ENCODE results near the gene CHERP. TPM values are rescaled to one million over a fixed set of nuclear protein-coding genes. Genes with fewer than 3 reads are reported as not detected.
A peak's percentile ranks its signal among the peaks of the same experiment; 100 is the strongest.

The CHERP gene
- total and polyA plus RNA-seq, 2 experiments from 2014 or later: 31.6 to 41.2 TPM

- Mint-ChIP-seq H3K27ac (no peak overlapping the region), H3K4me3 (peak overlapping the region; percentile 91; the same call in 1 of the 3 replicates), H3K36me3 (ENCODE audit: low read depth) (peaks cover 6% of the 10 kb centered on the region; the same call in 2 of the 3 replicates), H3K9me3 (no peaks in the 10 kb centered on the region), H3K4me1 (peaks cover 6% of the 10 kb centered on the region), H3K27me3 (ENCODE audit: insufficient read depth, low read depth, poor library complexity) (no peaks in the 10 kb centered on the region)
- Histone ChIP-seq H3K79me2 (replicated peaks; ENCODE audit: insufficient read depth) (peaks cover 7% of the 10 kb centered on the region; the same call in 1 of the 2 replicates), H2AFZ (no peak overlapping the region), H3K4me1 (ENCODE audit: insufficient read depth) (peaks cover 5% of the 10 kb centered on the region; the same call in 1 of the 2 replicates), H3K27ac (ENCODE audit: low read depth) (no peak overlapping the region), H3K27me3 (ENCODE audit: insufficient read depth) (no peaks in the 10 kb centered on the region), H3K9me2 (ENCODE audit: insufficient read depth) (no peaks in the 10 kb centered on the region), H3K36me3 (ENCODE audit: insufficient read depth) (no peaks in the 10 kb centered on the region), H3K4me2 (no peak overlapping the region), H4K20me1 (replicated peaks; ENCODE audit: insufficient read depth) (no peaks in the 10 kb centered on the region), H3F3A (replicated peaks; ENCODE audit: low read depth) (0 out of 2 replicates have a peak, but pooled peaks cover 2% of the 10 kb centered on the region), H3K4me3 (no peak overlapping the region)
- ATAC-seq (no peak), DNase-seq (ENCODE audit: low spot score) (no peak)
- TF ChIP-seq CREB1 (CRISPR knock-in tag; IDR thresholded peaks at IDR 0.05; ENCODE audit: low read depth) (no peak), ZNF114 (CRISPR knock-in tag; IDR thresholded peaks at IDR 0.05) (no peak), CTCF (conservative IDR thresholded peaks at IDR 0.05; ENCODE audit: low read depth in 2 of 2) (no peak), REST (IDR thresholded peaks at IDR 0.05; ENCODE audit: unreplicated experiment) (no peak), NANOG (IDR thresholded peaks at IDR 0.05; ENCODE audit: borderline replicate concordance) (no peak), JUNB (IDR thresholded peaks at IDR 0.05; ENCODE audit: unreplicated experiment) (no peak)
- TF ChIP-seq, protein P1, sequence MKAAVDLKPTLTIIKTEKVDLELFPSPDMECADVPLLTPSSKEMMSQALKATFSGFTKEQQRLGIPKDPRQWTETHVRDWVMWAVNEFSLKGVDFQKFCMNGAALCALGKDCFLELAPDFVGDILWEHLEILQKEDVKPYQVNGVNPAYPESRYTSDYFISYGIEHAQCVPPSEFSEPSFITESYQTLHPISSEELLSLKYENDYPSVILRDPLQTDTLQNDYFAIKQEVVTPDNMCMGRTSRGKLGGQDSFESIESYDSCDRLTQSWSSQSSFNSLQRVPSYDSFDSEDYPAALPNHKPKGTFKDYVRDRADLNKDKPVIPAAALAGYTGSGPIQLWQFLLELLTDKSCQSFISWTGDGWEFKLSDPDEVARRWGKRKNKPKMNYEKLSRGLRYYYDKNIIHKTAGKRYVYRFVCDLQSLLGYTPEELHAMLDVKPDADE (IDR thresholded peaks at IDR 0.05): no peak
Observed at GRCh38 chr19:16497837-16498236, 44.4 kb downstream of the CHERP start.

DNA sequence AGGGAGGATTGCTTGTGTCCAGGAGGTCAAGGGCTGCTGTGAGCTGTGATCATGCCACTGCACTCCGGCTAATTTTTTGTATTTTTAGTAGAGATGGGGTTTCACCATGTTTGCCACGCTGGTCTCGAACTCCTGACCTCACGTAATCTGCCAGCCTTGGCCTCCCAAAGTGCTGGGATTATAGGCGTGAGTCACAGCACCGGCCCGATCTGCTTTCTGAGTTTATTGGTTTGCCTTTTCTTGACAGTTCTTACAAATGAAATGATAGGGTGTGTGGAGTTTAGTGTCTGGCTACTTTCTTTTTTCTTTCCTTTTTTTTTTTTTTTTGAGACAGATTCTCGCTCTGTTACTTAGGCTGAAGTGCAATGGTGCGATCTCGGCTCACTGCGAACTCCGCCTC is 45.2 kb downstream of the CHERP start:
- no peaks in the 10 kb centered on the region for H3K9me2 ChIP-seq (ENCODE audit: insufficient read depth)
- no peaks in the 10 kb centered on the region for H3K36me3 ChIP-seq (ENCODE audit: insufficient read depth)
- H3K27me3 Mint-ChIP-seq (ENCODE audit: insufficient read depth, low read depth, poor library complexity): no peaks in the 10 kb centered on the region
- H3K4me2 ChIP-seq: peak overlapping the region; percentile 78
- TF ChIP-seq REST (IDR thresholded peaks at IDR 0.05; ENCODE audit: unreplicated experiment): no peak
- TF ChIP-seq ZNF331 (CRISPR knock-in tag; IDR thresholded peaks at IDR 0.05; ENCODE audit: low read depth): no peak
- no peak for TF ChIP-seq ZNF114 (CRISPR knock-in tag; IDR thresholded peaks at IDR 0.05)
- ATAC-seq (no peak), DNase-seq (ENCODE audit: low spot score) (no peak)
- peaks cover 5% of the 10 kb centered on the region; the same call in 2 of the 3 replicates for H3K36me3 Mint-ChIP-seq (ENCODE audit: low read depth)
- 0 out of 2 replicates have a peak, but pooled peaks cover 2% of the 10 kb centered on the region for H3F3A ChIP-seq (replicated peaks; ENCODE audit: low read depth)
- H3K27me3 ChIP-seq (ENCODE audit: insufficient read depth): no peaks in the 10 kb centered on the region
- H3K27ac Mint-ChIP-seq: no peak overlapping the region
- H4K20me1 ChIP-seq (replicated peaks; ENCODE audit: insufficient read depth): no peaks in the 10 kb centered on the region
- H3K79me2 ChIP-seq (replicated peaks; ENCODE audit: insufficient read depth): peaks cover 7% of the 10 kb centered on the region; the same call in 1 of the 2 replicates
- H3K4me3 Mint-ChIP-seq: peak overlapping the region; percentile 91
- peaks cover 6% of the 10 kb centered on the region for H3K4me1 Mint-ChIP-seq
- peaks cover 5% of the 10 kb centered on the region; the same call in 1 of the 2 replicates for H3K4me1 ChIP-seq (ENCODE audit: insufficient read depth)
- peak overlapping the region; percentile 83 for H3K4me3 ChIP-seq
- no peak overlapping the region for H2AFZ ChIP-seq
- no peaks in the 10 kb centered on the region for H3K9me3 Mint-ChIP-seq
- no peak overlapping the region for H3K27ac ChIP-seq (ENCODE audit: low read depth)

Data from GM23338 (cell line).